ENCODE measurements around the gene ZPLD1. TPM values are rescaled to one million over a fixed set of nuclear protein-coding genes. Genes with fewer than 3 reads are reported as not detected.

Gene ZPLD1
- total RNA-seq, 3 donors from 2014 or later, result 0.32 TPM; not detected in 2

DNA sequence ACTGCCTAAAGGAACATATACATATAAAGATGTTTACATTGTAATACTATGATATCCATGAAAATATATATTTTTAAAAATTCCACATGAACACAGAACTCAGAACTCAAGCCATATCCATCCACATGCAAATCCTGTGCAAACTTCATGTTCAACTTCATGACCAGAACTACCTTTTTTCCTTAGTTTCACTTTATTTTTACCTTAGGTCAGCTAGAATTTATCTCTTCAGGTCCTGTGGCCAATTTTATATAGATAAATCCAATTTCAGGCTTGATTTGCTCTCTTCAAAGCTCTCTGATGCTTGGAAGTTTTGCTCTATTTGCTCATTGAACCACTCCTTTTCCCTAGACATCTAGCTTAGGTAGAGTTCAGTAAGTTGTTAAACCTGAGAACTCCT, 38.8 kb downstream of the ZPLD1 start:
- DNase-seq, result no peak
- Histone ChIP-seq H3K9me3 (no peaks in the 10 kb centered on the region), H3K4me3 (no peak overlapping the region), H3K36me3 (ENCODE audit: low read depth) (no peaks in the 10 kb centered on the region), H3K4me1 (ENCODE audit: low read depth) (no peaks in the 10 kb centered on the region)
- ATAC-seq, result no peak
- intact Hi-C loops (cut with DNase I, micrococcal nuclease), result no loop called here
- TF ChIP-seq, protein P1, sequence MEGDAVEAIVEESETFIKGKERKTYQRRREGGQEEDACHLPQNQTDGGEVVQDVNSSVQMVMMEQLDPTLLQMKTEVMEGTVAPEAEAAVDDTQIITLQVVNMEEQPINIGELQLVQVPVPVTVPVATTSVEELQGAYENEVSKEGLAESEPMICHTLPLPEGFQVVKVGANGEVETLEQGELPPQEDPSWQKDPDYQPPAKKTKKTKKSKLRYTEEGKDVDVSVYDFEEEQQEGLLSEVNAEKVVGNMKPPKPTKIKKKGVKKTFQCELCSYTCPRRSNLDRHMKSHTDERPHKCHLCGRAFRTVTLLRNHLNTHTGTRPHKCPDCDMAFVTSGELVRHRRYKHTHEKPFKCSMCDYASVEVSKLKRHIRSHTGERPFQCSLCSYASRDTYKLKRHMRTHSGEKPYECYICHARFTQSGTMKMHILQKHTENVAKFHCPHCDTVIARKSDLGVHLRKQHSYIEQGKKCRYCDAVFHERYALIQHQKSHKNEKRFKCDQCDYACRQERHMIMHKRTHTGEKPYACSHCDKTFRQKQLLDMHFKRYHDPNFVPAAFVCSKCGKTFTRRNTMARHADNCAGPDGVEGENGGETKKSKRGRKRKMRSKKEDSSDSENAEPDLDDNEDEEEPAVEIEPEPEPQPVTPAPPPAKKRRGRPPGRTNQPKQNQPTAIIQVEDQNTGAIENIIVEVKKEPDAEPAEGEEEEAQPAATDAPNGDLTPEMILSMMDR (IDR thresholded peaks at IDR 0.05), result no peak

DNA sequence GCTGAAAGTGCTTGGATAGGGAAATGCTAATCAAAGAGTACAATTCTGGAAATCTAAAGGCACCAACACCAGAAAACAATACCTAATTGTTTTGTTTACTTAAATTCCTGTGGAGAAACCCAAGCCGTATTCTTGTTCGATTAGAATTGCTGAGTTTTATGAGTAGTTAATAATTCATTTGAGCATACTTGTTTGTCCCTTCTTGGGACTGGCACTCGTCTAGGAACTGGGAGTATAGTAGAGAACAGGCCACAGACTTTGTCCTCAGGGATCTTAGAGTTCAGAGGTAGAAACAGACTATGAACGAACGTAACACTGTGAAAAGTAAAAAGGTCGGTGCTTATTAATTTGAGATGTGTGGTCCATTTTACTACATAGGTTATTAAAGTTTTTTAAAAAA, 39.4 kb downstream of the ZPLD1 start:
- TF ChIP-seq, protein P1 (IDR thresholded peaks at IDR 0.05), result no peak
- Histone ChIP-seq H3K4me3 (no peak overlapping the region), H3K36me3 (ENCODE audit: low read depth) (no peaks in the 10 kb centered on the region), H3K9me3 (no peaks in the 10 kb centered on the region), H3K4me1 (ENCODE audit: low read depth) (no peaks in the 10 kb centered on the region)
- intact Hi-C loops (cut with DNase I, micrococcal nuclease), result no loop called here
- ATAC-seq (no peak), DNase-seq (no peak)

DNA sequence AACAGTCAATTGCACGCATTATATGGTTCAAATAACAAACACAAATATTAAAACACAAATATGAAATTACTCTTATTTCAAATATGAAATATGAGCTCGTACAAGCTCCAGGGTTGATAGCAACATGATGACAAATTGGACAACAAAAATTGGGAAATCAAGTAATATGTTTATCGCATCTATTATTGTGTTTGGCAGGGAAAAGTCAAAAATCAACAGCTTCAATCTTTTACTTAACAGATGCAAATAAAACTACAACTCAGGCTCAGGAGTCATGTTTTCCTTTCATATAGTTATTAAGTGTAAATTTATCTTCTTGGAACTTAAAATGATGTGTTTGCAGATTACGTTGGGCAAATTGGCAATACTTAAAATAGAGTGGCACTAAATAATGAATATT, 41.4 kb downstream of the ZPLD1 start:
- ATAC-seq (no peak), DNase-seq (no peak)
- Histone ChIP-seq H3K4me3 (no peak overlapping the region), H3K4me1 (ENCODE audit: low read depth) (no peaks in the 10 kb centered on the region), H3K9me3 (no peaks in the 10 kb centered on the region), H3K36me3 (ENCODE audit: low read depth) (no peaks in the 10 kb centered on the region)
- TF ChIP-seq, protein P1 (IDR thresholded peaks at IDR 0.05), result no peak
- intact Hi-C loops (cut with DNase I, micrococcal nuclease), result no loop called here

DNA sequence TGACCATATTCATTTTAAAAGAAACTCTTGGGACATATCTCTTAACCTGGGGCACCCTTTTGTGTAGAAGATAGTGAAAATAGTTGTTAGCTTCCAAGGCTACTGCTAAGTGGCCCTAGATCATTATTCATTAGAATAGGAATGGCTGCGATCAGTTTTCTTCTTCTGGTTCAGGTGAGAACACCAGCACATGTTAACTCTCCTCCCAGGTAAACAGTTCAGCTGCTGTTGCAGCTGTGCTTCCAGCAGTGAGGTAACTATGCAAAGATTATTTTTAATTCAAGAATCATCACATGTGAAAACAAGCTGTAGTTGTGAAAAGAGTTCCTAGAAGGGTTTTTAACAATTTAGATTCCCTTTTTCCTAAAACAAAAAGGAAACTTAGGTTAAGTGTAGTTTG, 43.3 kb downstream of the ZPLD1 start:
- intact Hi-C loops (cut with DNase I, micrococcal nuclease), result no loop called here
- no peak for DNase-seq
- Histone ChIP-seq H3K4me1 (ENCODE audit: low read depth) (no peaks in the 10 kb centered on the region), H3K36me3 (ENCODE audit: low read depth) (no peaks in the 10 kb centered on the region), H3K4me3 (no peak overlapping the region), H3K9me3 (no peaks in the 10 kb centered on the region)
- TF ChIP-seq, protein P1 (IDR thresholded peaks at IDR 0.05), result no peak
- ATAC-seq, result no peak

DNA sequence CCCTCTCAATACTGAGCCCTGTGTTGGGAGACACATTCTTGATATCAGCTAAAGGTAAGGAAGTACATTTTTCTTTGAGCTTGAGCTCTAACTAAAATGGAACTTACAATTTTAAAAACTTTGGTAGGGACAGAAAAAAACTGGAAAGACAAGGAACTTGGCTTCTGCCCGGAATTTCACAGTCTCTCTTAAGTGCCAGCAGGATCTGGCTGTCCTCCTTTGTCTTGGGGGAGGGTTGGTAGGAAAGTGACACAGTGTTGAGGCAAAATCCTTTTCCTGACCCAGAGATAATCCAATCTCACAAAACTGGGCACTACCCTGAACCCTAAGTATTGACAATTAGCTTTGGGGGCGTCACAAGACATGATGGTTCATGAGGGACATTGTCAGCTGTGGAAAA, 45.3 kb downstream of the ZPLD1 start:
- DNase-seq (no peak), ATAC-seq (no peak)
- no peak overlapping the region for H3K4me3 ChIP-seq
- no peaks in the 10 kb centered on the region for H3K4me1 ChIP-seq (ENCODE audit: low read depth)
- no peaks in the 10 kb centered on the region for H3K36me3 ChIP-seq (ENCODE audit: low read depth)
- TF ChIP-seq, protein P1 (IDR thresholded peaks at IDR 0.05), result no peak
- H3K9me3 ChIP-seq, result no peaks in the 10 kb centered on the region
- intact Hi-C loops (cut with DNase I, micrococcal nuclease), result no loop called here

DNA sequence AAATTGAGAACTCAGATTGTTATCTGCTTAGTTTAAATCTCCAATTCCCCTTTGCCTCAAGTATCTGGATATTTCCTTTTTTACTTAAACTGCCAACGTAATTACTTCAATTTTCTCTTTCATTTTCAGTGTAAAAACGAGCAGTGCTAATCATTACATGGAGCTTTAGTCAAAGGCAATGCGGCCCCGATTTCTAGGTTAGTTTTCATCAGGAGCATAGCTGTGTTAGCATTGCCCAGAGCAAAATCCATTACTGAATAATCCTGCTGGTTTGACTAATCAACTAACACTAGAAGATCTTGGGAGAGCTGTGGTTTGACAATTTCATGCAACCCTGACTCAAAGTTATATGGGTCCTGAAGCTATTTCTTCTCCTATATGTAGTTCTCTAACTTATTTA, 46.2 kb downstream of the ZPLD1 start:
- Histone ChIP-seq H3K9me3 (no peaks in the 10 kb centered on the region), H3K4me1 (ENCODE audit: low read depth) (no peaks in the 10 kb centered on the region), H3K36me3 (ENCODE audit: low read depth) (no peaks in the 10 kb centered on the region), H3K4me3 (no peak overlapping the region)
- DNase-seq (no peak), ATAC-seq (no peak)
- intact Hi-C loops (cut with DNase I, micrococcal nuclease), result no loop called here
- TF ChIP-seq, protein P1 (IDR thresholded peaks at IDR 0.05), result no peak
